Kidney epithelial cell (primary cell): ENCODE results near the gene BICDL1. TPM values are rescaled to one million over a fixed set of nuclear protein-coding genes. Genes with fewer than 3 reads are reported as not detected.
A peak's percentile ranks its signal among the peaks of the same experiment; 100 is the strongest.

Experiments
- DNase-seq: peaks from one replicate; pipeline ENCODE4 v3.0.0-alpha.2; 2010; ENCODE audit warnings: low read depth
- H3K27me3 ChIP-seq: 2 replicates; pipeline ENCODE4 v1.6.0; 2011; ENCODE audit warnings: low read length; ENCODE audit not compliant: control insufficient read depth, insufficient read depth
- H3K36me3 ChIP-seq: 2 replicates; pipeline ENCODE4 v1.5.1; 2011; ENCODE audit warnings: low read length; ENCODE audit not compliant: control insufficient read depth, insufficient read depth
- H3K4me3 ChIP-seq: 2 replicates; pipeline ENCODE4 v1.5.1; 2011; ENCODE audit warnings: low read depth, mild to moderate bottlenecking, control low read depth, low read length
- CTCF ChIP-seq: IDR thresholded peaks from 2 replicates; pipeline ENCODE4 v1.5.1; 2011; ENCODE audit warnings: mild to moderate bottlenecking, moderate library complexity, low read length, control low read depth, inconsistent platforms; ENCODE audit not compliant: insufficient read depth, poor library complexity, severe bottlenecking
- total RNA-seq: library from RNA; depleted of rRNA; stranded (reverse); fragments of >200 nt; gene quantifications from 2 replicates; pipeline ENCODE4 v1.2.3, GENCODE V29; 2015

The BICDL1 gene
- total RNA-seq, 1 donor from 2014 or later: 9.2 TPM

- no peak for DNase-seq
- no peak for TF ChIP-seq CTCF
- H3K4me3 ChIP-seq: no peak overlapping the region
- no peaks in the 10 kb centered on the region for H3K36me3 ChIP-seq
- no peaks in the 10 kb centered on the region for H3K27me3 ChIP-seq
Measured at GRCh38 chr12:120085920-120086645, 97.0 kb downstream of the BICDL1 start.

GRCh38 chr12:120086801-120087621 is 98.0 kb downstream of the BICDL1 start:
- H3K36me3 ChIP-seq: no peaks in the 10 kb centered on the region
- H3K27me3 ChIP-seq: no peaks in the 10 kb centered on the region
- TF ChIP-seq CTCF: peak; percentile 94
- peak overlapping the region; percentile 21 for H3K4me3 ChIP-seq
- DNase-seq: peak; percentile 98

GRCh38 chr12:120089105-120089504 is 100.1 kb downstream of the BICDL1 start:
- TF ChIP-seq CTCF: no peak
- DNase-seq: no peak
- Histone ChIP-seq H3K27me3 (no peaks in the 10 kb centered on the region), H3K36me3 (no peaks in the 10 kb centered on the region), H3K4me3 (no peak overlapping the region)

GRCh38 chr12:120089796-120090195 is 100.8 kb downstream of the BICDL1 start:
- H3K36me3 ChIP-seq: no peaks in the 10 kb centered on the region
- DNase-seq: no peak
- H3K27me3 ChIP-seq: no peaks in the 10 kb centered on the region
- no peak overlapping the region for H3K4me3 ChIP-seq
- TF ChIP-seq CTCF: no peak

GRCh38 chr12:120090206-120090605 is 101.2 kb downstream of the BICDL1 start:
- DNase-seq: no peak
- H3K36me3 ChIP-seq: no peaks in the 10 kb centered on the region
- no peaks in the 10 kb centered on the region for H3K27me3 ChIP-seq
- no peak overlapping the region for H3K4me3 ChIP-seq
- no peak for TF ChIP-seq CTCF
